Gastroesophageal sphincter (tissue), 3 donors: ENCODE measurements around the gene FOXP4.

Experiments used
- CTCF ChIP-seq, 4 experiments: fragments of 200-600 bp in 2 of 4; fragments of 450-650 bp in 2 of 4; sonication (generic) in 1 of 4; IDR thresholded peaks; one replicate each; pipeline ENCODE4 v1.5.1; 2017 to 2019; ENCODE audit warnings: antibody characterized with exemption in 4 of 4, mild to moderate bottlenecking in 2 of 4, moderate library complexity in 2 of 4
- EP300 ChIP-seq: sonication (generic); formaldehyde crosslinking; IDR thresholded peaks from one replicate; pipeline ENCODE4 v1.6.1; 2017; ENCODE audit warnings: antibody characterized with exemption, mild to moderate bottlenecking
- POLR2AphosphoS5 ChIP-seq: sonication (generic); formaldehyde crosslinking; IDR thresholded peaks from one replicate; pipeline ENCODE4 v1.6.1; 2017; ENCODE audit warnings: antibody characterized with exemption

- no peak for TF ChIP-seq CTCF (IDR thresholded peaks at IDR 0.05)
- no peak for TF ChIP-seq POLR2AphosphoS5
- TF ChIP-seq EP300: no peak
Observed at GRCh38 chr6:41531016-41531415, 15.2 kb upstream of the FOXP4 start.
